ENCODE results near the gene MCC.

MCC gene

DNA sequence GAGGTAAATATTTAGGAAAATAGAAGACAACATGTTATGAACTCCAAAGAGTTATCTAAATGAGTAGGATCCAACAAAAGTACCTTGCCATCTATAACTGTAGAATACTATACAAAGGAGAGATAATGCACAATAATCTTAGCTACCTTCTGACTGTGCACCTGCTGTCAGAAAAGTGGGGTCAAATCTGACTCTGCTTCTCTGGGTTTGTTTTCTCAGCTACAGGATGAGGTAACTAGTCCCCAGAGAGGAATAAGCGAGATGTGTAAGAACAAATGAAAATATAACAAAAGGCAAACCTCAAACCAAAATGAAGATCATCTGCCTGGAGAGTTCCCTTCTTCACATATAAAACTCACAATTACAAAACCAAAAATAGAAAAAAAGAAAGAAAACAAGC lies 306.8 kb downstream of the MCC start:
- TF ChIP-seq, protein P1, sequence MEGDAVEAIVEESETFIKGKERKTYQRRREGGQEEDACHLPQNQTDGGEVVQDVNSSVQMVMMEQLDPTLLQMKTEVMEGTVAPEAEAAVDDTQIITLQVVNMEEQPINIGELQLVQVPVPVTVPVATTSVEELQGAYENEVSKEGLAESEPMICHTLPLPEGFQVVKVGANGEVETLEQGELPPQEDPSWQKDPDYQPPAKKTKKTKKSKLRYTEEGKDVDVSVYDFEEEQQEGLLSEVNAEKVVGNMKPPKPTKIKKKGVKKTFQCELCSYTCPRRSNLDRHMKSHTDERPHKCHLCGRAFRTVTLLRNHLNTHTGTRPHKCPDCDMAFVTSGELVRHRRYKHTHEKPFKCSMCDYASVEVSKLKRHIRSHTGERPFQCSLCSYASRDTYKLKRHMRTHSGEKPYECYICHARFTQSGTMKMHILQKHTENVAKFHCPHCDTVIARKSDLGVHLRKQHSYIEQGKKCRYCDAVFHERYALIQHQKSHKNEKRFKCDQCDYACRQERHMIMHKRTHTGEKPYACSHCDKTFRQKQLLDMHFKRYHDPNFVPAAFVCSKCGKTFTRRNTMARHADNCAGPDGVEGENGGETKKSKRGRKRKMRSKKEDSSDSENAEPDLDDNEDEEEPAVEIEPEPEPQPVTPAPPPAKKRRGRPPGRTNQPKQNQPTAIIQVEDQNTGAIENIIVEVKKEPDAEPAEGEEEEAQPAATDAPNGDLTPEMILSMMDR (IDR thresholded peaks at IDR 0.05), result no peak
- no peak for TF ChIP-seq ZFX (IDR thresholded peaks at IDR 0.05; ENCODE audit: borderline replicate concordance)
- H3K27ac ChIP-seq, result no peak overlapping the region

DNA sequence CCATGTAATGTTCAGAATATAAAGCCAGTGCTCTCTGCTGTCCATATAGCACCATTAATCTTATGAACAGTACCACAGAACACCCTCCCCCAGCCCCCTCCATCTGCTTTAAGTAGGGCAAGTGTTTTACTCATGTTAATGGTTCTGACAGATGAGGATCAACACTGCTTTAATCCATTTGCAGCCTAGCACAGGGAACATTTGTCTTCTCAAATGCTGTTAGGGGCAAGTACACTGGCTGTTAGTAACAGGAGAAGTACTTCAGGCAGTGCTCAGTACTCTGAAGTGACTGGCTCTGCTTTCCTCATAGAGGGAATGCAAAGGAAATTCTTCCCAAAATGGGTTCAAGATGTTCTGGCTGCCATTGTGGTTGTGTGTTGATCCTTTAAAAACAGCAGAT lies 309.1 kb downstream of the MCC start:
- TF ChIP-seq, protein P1 (IDR thresholded peaks at IDR 0.05), result no peak
- TF ChIP-seq ZFX (IDR thresholded peaks at IDR 0.05; ENCODE audit: borderline replicate concordance), result no peak
- H3K27ac ChIP-seq, result no peak overlapping the region

DNA sequence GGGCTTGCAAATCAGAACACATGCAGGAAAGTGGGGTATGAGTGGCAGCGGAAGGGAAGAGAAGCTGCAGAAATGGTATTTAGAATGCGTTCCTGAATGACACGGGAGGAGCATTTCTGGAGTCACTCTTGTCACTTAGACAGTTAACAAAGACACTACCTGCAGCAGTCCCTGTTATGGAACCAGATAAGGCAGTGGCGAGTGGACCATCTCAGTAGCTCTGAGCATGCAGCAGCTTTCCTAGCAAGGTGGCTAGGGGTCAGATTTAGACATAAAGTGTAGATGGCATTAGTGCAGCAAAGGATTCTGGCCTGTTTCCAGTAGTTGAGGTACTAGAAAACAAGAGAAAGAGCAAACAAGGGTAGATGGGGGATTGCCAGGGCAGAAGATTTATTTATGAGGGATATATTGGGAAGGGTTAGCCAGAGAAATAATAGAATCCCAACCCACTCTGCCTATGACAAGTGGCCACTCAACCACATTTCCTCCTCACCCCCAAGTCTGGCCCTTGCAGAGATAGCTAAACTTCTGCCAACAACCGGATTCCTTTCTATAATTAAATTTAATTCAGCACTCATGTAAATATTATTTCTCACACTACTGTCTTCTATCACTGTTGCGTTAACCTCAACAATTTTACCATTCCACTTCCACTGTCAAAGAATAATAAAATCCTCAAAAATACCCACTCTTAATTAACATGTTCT lies 310.0 kb downstream of the MCC start:
- TF ChIP-seq, protein P1 (IDR thresholded peaks at IDR 0.05), result no peak
- no peak for TF ChIP-seq ZFX (IDR thresholded peaks at IDR 0.05; ENCODE audit: borderline replicate concordance)
- H3K27ac ChIP-seq, result no peak overlapping the region

DNA sequence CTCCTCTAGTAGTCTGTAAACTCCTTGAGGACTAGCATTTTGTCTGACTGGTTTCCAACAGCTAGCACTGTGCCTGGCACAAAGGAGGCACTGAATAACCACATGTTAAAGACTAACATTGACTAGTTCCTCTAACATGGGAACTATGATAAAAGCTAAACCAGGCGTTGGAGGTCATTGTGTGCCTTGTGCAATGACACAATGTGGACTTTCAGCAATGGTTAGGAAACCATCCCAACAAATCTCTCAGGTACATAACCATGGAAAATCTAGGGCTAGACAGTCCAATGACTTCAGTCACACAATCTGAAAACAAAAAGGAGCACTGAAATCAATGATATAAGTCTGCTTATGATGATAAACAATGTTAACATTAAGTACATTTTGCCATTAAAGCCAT lies 311.0 kb downstream of the MCC start:
- no peak overlapping the region for H3K27ac ChIP-seq
- TF ChIP-seq, protein P1 (IDR thresholded peaks at IDR 0.05), result no peak
- no peak for TF ChIP-seq ZFX (IDR thresholded peaks at IDR 0.05; ENCODE audit: borderline replicate concordance)

DNA sequence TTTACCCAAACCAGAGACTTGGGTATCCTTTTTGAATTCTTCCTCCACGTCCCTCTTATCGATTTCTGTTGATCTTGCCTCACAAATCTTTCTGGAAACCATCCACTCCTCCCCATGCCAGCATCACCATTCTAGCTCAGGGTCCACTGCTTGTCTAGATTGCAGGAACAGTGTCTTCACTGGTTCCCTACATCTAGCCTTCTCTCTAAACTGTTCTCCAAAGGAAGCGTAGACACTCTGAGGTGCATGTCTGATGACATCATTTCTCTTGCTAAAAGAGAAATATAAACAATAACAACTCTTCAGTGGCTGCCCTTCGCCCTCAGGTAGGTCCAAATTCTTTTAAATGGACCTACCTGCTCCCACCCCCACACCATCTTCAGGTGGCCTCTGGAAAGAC lies 311.5 kb downstream of the MCC start:
- no peak overlapping the region for H3K27ac ChIP-seq
- no peak for TF ChIP-seq ZFX (IDR thresholded peaks at IDR 0.05; ENCODE audit: borderline replicate concordance)
- TF ChIP-seq, protein P1 (IDR thresholded peaks at IDR 0.05), result no peak

DNA sequence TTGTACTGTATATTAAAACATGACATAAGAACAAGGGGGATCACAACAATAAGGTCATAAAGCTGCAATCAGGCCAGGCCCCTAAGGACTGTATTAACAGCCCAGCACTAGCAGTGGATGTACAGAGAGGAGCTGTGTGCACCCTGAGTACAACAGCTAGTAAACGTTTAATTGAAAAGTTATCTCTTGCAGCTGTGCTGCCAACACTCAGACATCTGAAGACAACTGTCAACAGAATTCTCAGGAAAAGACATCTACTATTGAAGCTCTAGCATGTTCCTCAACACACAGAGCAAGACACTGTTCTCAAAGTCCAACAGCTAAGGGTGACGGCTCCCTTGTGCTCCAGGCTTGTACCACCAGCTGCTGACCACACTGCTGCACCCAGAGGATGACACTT lies 312.1 kb downstream of the MCC start:
- H3K27ac ChIP-seq, result no peak overlapping the region

DNA sequence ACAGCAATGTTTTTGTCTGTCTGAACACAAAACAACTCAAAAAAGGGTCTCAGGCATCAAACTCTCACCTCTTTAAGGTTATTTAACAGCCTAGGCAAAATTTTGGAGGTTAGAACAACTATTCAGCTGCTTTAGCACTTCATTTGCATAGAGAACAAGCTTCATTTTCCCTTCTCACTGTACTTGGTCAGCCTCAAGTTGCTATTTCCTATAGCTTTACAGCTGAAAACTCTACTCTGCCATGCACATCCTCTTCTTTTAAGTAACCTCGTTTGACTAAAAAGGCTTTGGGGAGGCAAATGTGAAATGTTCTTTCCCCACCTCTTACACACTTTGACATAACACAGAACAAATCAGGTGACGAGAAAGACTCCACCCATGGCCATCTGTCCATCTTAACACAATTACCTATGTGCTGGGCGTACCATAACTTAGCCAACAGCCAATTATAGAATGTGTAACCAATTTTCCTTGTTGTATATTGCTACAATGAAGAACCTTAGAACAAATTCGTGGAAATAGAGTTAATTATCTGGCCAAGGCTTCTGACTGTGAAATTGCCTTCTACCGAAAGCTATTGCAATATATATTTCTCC lies 315.9 kb downstream of the MCC start:
- H3K27ac ChIP-seq, result no peak overlapping the region
- no peak for TF ChIP-seq ZFX (IDR thresholded peaks at IDR 0.05; ENCODE audit: borderline replicate concordance)
- TF ChIP-seq, protein P1 (IDR thresholded peaks at IDR 0.05), result no peak

More for the DNA sequence above, 312.1 kb downstream of the MCC start:
- TF ChIP-seq, protein P1 (IDR thresholded peaks at IDR 0.05), result no peak
- TF ChIP-seq ZFX (IDR thresholded peaks at IDR 0.05; ENCODE audit: borderline replicate concordance), result no peak
